SKM-1 treated with dmso at 0.1 percent for 144 hours (cell line): ENCODE data around the gene CARD19.
"Not testable (repeated sequence)": the region's sequence is repeated elsewhere in the genome, so short reads cannot be mapped to it uniquely, and the experiment has no call there.

Experiments used
- DNase-seq: peaks from one replicate; lab custom pipeline; 2025; ENCODE audit not compliant: unreplicated experiment; lab: John Stamatoyannopoulos, UW

CARD19 gene

DNA sequence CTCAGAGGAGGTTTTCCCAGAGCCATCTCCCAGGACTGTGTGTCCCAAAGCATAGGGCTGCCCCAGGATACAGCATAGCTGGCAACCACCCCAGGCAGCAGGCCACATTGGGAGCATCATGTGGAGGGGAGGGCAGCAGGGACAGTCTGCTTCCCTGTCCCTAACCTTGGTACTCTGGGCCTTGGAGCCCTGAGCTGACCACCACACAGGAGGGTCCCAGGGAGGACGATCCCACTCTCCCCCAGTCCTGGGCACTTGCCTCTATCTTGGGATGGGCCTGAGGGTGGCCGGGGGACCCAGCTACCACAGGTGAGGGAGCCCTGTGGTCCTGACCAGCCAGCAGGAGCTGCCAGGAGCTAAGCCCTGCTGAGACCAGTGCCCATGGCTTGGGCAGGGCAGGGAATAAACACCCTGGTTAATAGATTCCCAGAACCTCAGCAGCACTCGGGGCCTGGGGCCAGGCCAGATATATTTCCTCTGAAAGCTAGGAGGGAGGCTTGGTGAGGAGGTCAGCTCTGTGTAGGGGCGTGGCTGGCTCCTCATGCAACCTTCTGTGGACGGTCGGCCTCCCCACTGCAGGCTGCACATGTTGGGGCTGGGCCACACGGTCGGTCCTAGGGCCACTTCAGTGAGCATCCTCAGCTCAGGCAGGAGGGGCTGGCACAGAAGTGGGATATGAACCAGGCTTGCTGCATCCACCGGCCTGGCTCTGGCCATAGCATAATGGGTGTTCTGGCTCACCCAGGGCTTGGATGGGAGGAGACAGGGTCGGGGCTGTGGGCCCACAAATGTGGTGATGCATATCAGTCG, 33.9 kb downstream of the CARD19 start:
- DNase-seq = no peak

DNA sequence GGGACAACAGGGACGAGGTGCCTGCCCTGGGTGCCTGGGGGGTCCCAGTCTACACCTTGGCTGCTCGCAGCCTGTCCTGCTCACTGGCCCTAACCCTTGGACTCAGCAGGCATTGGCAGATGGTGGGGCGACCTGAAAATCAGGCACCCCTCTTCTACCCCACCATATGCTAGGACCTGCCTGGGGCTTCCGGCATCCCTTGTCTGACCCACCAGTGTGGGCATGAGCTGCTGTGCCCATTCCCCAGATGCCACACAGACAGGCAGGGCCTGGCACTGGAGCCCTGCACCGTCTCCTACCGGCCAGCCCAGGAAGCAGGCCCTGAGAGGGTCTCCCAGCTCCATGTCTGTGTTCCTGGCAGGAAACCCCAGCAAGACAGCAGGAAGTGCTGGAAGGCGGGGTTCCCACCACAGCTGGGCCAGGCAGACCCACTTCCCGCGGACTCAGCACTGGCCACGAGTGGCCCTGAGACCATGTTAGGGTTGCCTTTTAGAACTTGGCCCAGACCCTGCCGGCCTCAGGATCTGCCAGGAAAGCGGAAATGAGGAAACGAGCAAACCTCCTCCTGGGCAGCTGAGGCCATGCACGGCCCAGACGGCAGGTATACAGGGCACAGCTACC, 35.0 kb downstream of the CARD19 start:
- DNase-seq = no peak

DNA sequence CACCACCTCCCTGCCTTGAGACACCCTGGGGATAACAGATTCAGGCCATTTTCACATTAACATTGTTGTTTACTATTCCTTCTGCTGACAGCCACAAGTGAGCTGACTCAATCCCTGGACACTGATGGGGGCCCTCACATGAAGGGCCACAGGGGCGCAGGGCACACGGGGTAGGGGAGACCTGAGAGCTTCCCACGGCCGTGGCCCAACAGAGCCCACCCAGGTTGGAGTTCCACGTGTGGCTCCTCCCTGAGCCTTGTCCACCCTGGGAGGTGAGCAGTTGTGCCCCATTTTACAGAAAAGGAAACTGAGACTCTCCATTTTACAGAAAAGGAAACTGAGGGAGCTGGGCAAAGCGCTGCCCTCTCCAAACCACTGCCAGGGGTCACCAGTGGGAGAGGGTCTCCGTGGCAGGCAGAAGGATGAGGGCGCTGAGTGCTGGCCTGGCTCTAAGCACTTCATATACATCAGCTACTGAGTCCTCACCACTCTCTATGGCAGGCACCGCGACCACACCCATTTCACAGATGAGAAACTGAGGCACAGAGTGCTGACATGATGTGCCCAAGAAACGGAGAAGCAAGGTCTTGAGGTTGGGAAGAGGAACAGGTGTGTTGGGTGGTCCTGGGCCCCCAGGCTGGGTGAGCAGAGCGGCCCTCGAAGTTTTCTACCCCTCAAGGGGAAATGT, 35.7 kb downstream of the CARD19 start:
- no peak for DNase-seq

DNA sequence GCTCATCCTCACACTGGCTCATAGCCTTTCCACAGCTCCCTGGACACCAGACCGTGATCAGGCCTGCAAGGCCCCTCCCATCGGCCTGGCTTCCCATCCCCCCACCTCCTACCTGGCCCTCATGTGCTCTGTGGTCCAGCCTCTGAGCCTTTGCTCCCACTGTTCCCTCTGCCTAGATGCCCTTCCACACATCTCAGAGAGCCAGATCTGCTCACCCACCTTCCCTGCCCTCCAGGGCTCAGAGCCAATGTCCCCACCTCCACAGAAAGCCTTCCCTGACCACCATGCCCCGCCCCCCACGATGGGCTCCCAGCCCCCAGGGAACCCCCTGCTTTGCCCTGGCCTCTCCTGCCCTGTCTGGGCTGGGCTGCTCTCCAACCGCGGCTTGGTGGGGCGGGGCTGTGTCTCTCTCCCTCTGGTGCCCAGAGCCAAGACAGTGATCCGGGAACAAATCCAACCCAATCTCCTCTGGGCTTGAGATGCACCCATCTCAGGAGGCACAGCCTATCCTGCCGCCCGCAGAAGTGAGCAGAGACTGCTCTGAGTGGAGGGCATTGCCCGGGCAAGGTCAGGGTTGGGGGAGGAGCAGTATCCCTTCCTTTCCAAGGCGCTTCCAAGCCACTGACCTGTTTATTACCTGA, 36.4 kb downstream of the CARD19 start:
- DNase-seq = no peak

DNA sequence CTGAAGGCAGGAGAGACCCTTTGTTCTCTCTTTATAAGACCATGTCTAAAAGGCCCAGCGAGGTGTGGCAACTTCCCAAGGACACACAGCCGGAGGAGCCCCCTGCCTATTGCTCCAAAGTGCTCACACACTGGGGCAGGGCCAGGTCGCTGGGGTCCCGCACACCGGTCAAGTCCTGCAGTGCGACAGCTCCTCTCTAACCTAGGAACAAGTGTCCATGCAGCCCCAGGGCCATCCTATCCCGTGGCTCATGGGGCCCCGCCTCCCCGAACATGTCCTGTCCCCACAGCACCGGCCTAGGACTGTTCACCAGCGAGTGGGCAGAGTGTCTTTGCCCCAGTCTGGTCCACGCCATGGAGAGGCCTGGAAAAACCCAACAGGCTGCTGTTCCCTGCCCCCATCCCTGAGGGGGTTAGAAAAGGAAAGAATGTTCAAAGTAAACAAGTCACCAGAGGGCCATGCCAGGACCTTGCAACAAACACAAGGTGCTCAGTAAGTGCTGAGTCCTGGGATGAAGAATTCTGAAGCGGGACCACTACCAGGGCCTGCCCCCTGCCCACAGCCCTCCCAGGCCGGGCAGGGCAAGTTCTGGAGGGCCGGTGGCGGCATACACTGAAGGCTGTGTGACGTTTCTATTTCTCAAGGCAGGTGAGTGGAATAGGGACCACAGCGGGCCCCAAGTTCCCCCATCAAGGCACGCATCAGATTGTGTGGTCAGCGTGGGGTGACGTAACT, 37.1 kb downstream of the CARD19 start:
- DNase-seq = peak; percentile 36

DNA sequence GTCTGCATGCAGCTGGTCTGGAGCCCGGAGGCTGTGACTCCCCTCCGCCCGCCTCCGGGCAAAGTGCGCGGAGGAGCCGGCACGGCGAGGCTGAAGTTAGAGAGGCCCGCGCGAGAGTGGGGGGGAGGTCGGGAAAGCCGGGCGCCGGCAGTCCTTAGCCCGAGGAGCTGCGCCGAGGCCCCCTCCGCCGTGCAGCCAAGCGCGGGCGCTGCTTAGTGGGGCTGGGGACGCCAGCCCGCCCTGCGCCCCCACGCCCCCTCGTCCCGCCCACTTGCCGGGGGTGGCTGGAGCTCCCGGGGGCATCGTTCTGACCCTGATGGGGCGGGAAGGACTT, 37.6 kb downstream of the CARD19 start:
- DNase-seq = no peak

DNA sequence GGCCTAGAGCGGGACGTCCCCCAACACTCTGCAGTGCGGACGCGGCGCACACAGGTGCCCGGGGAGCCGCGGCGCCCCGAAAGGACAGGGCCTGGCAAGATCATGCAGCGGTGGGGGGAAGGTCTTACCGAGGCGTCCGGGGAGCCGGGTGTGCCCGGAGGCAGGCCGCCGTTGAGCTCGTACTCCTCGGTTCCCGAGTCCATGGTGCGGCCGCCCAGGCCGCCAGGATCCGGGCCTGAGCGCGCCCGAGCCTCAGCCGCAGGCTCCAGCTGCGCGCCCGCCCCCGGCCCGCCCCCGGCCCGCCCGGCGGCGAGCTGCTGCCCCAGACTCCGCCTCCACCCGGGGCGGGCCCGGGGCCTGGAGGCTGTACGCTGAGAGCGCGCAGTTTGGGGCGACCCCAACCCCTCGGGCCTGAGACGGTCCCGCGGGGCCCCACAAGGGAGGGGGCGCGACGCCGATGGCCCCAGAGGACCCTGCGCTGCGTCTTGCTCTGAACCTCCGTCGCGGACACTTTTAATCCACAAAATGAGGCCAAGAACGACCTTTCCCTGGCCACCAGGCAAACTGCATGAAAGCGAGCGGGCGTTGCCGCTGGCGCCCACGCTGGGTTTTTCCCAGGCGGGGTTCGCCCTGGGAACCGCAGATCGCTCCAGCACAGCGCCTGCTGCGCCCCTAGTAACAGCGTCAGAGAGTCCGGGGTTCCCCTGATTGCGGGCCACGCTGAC, 38.2 kb downstream of the CARD19 start, which contains the start of gene NINJ1:
NINJ1 (minus strand) TSS at position 237 of the 725 bp plus-strand sequence; CDS start at position 203, 34 bp downstream.
- DNase-seq = no peak

DNA sequence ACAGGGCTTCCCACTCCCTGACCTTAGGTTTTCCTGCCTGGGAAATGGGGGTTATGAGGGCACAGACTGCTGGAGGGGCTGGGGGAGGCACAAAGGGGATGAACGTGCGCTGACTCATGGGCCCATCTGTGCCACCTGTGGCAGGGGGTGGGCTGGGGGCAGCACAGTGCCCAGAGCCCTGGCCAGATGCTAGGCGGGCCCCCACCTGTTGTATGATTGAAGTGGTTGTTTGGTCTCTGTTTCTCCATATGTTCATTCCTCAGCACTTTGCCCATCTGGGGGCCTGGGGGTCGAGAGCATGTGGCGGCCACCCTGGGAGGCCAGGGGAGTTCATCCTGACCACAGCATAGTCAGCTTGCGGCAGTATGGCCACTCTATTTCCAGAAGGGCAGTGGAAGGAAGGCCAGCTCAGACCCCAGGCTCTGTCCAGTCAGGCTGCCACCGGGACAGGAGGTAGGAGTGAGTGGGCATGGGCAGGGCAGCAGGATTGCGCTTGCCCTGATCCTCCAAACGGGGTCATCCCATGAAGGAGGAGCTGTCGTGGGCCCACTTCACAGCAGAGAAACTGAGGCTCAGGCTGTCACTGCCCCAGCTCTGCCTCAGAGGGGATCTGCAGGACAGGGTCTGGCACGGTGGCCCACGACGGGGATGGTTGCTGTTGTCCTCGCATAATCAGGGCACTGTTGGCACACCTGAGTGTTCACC, 38.9 kb downstream of the CARD19 start:
- DNase-seq = no peak

DNA sequence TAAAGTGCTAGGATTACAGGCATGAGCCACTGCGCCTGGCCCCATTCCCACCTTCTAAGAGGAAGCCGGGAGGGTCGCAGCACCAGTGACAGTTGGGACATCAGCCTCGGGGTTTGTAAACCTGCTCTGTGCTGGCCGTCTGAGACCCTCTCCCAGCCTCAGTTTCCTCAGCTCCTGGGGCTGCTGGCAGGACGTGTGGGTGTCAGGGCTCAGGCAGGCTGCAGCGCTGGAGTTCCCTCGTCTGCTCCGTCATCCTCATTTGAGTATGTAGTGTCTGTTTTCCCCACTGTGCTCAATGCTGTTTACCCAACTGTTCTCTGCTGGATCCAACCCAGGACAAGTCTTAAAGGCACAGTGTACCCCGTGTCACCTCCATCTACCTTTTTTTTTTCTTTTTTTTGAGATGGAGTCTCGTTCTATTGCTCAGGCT, 40.0 kb downstream of the CARD19 start:
- no peak for DNase-seq

DNA sequence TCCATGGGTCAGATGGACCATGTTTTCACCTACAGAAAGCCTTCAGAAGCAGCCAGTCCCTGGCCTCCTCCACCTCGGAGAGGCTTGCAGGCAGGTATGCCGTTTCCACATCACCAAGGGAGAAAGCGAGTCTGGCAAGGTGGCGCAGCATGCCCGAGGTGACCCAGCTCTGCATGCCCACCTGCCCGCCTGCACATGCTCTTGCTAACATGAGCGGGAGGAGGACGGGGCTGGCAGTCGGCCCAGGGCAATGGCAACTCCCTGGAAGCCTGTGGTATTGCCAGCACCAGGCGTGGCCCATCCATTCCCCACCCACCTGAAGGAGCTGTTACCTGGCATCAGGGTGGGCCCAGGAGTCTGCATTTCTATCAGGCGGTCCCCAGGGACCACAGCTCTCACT, 41.3 kb downstream of the CARD19 start:
- DNase-seq = no peak

DNA sequence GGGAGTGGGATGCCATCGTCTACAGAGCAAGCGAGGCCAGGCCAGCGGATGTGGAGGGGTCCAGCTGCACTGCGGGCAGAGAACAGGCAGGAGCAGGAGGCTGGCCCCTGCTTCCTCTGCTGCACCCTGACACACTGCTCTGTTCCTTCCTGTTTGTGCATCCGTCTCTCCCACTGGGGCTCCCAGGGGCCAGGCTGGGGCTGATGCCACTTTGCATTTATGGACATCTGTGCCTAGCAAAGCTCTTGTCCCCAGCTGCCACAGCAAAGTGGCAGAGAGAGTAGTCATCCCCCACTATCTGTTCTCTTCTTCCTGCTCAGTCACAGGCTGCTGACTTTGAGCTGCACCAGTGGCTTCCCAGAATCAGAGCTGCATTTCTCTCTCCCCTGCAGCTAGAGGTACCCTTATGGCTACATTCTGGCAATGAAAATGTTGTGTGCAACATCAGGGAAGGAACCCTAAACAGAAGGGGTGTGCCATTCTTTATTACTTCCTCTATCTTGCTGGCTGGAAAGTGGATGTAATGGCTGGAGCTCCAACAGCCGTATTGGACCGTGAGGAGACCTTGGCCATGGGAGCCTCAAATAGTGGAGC, 42.3 kb downstream of the CARD19 start:
- DNase-seq = no peak

DNA sequence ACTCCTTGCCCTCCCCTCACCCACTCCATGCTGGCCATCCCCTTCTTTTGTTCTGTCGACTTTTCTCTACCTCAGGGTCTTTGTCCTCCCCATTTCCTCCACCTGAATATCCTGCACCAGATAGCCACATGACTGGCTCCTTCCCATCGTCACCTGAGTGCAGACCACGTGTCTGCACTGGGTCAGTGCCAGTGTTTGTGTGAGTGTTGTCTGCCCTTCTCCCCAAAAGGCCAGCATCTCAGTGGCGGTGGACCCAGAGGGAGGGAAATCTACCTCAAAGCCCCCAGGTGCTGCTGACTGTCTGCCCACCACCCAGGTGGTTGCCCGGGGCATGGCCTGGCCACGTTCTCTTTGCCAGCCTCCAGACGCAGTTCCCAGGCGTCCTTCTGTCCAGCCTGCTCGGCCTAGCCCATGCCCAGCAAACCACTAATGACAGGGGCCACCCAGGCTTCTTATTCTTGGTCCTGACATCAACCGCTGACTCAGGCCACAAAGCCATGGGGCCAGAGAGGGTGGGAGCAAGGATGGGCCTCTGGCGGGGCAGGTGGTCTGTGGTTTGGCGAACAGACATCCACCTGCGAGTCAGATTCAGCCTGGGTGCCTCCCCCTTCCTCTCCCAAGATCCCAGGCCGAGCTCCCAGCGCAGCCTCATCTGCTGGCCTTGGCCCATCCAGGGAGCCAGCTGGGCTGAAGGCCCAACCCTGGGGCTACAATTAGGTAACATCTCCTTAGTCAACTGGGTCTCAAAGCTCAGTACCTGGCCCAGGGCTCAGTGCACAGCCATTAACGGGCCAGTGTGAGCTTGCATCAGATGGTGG, 43.6 kb downstream of the CARD19 start:
- no peak for DNase-seq

DNA sequence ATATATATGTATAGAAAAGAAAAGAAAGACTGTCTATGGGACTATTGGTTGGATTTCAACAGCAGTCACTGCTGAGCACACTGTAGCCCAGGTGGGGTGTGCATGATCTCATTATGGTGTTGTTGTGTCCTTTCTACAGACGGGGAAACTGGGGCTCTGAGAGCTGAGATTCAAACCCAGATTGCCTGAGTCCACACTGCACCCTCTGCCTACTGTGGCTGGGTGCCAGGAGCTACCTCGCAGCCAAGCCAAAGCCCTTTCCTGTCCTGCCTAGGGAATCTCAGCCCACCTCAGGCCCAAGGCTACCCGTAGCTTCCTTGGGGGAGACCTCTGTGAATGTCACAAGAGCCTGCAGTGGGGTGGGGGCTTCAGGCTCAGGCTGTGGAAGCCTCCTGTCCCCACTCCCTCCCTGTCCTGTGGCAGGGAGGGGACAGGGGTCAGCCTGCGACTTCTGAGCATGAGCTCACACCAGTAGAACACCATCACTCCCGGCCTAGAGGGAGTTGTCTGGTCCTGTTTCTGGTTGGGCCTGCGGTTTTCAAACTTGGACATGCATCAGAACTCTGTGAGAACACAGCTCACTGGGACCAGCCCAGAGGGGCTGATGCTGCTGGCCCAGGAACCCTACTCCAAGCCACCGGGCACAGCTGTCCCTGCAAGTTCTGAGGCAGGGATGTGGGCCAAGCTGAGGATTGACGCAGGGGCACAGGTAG, 45.9 kb downstream of the CARD19 start:
- no peak for DNase-seq

DNA sequence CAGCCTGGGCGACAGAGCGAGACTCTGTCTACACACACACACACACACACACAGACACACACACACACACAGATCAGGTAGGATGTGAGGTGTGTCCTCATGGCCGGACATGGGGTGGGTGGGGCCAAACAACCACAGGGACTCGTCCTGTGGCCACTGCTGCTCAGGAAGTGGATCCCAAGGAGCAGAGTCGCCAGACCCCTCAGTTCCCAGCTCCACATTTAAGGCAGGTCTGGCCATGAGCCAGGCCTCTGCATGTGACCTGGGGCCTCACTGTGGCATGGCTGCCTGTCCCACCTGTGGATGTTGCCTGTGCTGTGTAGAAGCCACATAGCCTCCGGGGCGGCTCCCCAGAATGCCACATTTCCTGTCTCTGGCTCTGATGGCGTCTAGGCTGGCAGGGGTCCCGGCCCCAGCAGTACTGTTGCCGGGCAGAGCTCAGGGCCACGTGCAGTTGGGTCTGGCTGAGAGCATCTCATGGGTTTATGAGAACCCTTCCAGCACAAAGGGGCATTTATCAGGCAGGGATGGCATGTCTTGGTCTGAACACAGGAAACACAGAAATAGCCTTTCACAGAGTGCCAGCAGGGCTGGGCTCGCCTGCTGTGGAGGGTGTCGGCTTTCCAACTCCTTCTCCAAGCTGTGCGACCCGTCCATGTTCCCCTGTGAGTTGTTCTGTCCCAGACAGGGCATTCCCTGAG, 48.0 kb downstream of the CARD19 start:
- no peak for DNase-seq

DNA sequence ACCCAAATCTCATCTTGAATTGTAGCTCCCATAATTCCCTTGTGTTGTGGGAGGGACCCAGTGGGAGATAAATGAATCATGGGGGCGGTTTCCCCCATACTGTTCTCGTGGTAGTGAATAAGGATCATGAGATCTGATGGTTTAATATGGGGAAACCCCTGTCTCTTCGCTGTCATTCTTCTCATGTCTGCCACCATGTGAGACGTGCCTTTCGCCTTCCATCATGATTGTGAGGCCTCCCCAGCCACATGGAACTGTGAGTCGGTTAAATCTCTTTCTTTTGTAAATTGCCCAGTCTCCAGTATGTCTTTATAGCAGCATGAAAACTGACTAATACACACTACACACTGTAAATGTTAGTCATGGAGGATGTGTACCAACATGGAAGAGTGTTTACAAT, 50.7 kb downstream of the CARD19 start:
- not testable (repeated sequence) for DNase-seq

DNA sequence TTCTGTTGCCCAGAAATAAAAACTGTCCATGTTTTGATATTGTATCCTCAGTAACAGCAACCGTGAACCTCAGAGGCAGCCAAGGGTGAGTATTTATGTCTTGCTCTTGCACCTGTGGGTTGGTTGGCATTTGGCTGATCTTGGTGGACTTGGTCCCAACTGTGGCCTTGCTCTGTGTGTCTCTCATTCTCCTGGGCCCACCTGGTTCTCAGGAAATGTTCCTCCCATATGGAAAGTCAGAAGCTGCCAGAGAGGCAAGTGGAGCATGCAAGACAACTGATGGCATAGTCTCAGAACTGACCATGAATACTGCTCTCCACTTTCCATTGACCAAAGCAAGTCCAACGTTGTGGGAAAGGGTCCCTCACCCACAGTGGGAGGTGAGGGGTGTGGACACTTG, 51.6 kb downstream of the CARD19 start:
- DNase-seq = no peak

DNA sequence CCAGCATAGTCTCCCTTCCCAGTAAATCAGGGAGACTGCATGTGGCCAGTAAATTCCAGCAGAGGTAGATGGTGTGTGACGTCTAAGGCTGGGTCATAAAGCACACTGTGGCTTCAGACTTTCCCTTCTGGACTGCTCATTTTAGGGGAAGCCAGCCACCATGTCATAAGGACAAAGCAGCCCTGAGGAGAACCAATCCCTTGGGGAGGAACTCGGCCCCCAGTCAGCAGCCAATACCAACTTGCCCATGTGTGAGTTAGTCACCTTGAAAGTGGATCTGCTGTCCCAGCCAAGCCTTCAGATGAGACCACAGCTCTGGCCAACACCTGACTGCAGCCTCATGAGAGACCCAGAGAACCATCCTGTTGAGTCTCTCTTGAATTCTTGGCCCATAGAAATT, 52.7 kb downstream of the CARD19 start:
- no peak for DNase-seq
